Stimulated activated CD8-positive, alpha-beta memory T cell treated with anti-CD3 and anti-CD28 coated beads, Interleukin-4, amount 100 ng/mL, for 24 hours (primary cell): ENCODE data around the gene PDE1A.

Source experiments
- DNase-seq: peaks from one replicate; pipeline ENCODE4 v3.0.0-alpha.2; 2020; ENCODE audit warnings: low read depth

Gene PDE1A

DNA sequence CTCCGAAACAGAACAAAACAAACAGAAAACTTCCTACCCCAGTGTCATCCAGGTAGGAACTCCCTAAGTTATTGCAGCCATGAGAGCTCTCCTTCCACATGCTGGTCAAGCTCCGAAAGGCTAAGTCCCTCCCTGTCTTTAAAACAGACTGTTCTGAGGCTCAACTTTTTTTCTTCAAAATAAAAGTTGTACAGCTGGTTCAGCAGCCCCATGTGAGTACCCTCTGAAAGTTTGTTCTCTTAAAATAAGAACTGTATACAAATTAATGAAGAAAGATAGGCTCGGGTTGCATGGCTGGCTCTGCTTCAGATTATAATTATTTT, at the start of gene PDE1A:
Gene PDE1A, minus strand, starts transcription at position 119 of the 323 bp plus-strand sequence.
- DNase-seq: no peak

DNA sequence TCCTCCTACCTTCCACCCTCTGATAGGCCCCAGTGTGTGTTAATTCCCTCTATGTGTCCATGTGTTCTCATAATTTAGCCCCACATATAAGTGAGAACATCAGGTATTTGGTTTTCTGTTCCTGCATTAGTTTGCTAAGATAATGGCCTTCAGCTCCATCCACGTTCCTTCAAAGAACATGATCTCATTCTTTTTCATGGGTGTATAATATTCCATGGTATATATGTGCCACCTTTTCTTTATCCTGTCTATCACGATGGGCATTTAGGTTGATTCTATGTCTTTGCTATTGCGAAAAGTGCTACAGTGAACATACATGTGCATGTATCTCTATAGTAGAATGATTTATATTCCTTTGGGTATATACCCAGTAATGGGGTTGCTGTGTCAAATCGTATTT, 46.8 kb upstream of the PDE1A start:
- DNase-seq: no peak

DNA sequence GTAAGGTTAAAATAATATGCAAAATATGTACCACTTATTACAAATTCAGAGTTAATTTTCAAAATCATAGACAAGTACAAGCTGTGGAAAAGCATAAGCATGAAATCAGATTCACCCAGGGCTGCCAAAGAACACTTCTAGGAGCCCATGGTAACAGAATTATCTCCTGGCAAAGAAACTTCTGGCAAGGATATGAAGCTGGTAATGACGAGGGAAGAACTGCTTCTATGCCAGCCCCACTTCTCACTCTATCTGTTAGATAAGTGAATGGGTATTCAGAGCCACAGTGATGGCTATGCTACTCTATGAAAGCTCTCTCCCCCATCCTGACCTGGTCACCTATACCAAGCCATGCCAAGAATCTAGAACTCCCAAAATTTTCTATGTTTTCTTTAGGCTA, 36.9 kb upstream of the PDE1A start:
- DNase-seq: no peak

DNA sequence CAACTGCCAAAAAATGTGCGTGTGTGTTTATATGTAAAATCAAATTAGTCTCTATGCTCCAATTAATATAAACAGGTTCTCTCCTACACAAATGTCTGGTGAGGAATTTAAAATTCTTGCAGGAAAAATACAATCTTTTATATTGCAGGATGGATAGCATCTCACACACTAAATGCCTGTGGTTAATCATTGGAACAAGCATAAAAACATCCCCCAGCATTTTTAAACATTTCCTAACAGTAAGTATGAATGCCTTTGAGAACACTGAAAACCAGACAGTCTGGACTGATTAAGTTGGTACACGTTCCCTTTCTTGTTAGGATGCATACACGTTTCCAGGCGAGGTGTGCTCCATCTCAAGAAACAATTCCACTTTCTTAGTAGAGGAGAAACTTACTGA, 29.9 kb upstream of the PDE1A start:
- DNase-seq: no peak

DNA sequence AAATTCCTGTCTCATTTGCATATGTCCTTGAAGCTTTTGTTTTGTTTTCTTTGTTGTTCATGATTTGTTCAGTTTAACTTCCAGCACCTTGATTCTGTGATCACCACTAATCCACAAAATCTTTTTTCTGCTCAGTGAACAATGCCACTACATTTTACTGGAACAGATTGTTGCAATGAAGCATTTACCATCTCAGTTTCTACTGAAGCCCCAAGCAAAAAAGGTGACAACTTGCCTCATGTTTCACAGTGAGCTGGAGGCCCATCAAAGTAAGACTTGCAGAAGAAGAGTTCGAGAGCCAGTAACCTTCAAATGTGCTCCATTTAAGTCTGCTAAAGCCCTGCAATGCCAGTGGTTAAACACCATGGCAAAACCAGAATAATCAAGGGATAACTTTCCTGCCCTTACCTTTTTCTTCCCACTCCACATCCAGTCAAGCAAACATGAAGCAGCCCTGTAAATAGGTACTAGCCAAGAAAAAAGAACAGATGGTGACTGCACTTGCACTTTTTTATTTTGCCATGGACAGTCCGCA, 25.7 kb upstream of the PDE1A start:
- DNase-seq: no peak

DNA sequence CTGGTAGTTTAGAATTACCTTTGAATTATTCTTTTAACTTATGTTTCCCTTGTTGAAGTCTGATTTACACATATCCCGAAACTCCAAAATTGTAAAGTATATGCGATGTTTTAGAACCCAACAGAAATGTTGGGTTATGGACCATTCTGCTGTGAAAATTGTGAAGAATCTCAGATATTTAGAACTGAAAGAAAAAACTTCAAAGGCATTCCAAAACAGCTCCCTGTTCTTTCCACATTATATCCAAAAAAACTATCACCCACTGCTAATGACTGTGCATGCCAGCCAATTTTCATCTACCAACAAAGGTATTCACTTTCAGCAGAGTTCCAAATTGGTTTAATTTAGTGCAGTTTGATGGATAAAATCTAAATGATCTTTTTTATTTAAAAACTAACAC, 21.5 kb upstream of the PDE1A start:
- DNase-seq: no peak

DNA sequence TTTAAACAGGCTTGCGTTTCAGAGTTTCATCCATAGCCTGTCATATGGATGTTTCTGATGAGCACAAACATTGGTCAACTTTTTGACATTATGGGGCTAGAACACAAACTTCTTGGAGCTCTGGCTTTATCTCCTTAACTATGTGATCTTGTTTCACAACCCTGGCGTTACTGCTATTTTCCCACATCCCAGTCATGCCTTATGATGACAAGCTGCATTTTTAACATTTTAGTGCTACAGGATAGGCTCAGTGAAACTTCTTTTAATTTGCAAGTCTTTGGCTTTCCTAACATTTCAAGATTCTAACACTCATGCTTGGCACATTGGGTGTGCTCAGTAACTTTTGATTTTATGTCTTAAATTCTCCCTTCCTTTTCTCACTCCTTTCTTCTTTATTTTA, 21.0 kb upstream of the PDE1A start:
- no peak for DNase-seq

DNA sequence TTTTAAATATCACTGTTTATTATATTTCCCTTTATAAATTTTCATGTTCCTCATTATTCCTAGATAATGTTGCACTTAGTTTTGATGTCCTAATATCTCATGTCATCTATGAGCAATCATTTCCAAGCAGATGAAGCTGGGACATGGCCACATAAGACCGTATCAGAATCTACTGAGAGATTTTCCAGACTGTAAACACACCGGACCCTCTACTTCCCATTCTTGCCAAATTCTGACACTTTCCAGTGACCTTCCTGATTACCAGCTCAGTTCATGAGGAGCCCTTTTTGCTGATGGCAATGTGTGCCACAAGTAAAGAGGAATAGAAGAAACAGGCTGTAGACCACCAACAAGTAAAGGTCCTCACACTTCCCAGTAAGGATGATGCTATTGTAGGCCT, 20.3 kb upstream of the PDE1A start:
- no peak for DNase-seq

DNA sequence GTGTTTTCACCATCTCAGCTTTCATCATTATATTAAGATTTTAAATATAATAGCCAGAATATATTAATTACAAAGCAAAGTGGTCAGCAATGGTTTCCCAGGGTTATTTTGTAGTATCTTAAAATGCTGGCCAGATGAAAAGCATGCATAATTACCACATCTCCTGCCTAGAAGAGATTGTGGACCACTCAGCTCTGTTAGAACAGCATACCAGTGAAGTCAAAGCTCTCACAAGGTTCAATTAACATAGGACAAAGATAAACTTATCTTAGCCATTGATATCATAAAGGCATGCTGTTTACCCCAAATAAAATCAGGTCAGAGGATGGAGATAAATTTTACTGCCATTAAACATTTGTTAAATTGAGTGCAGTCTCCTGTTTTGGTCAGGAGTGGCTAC, 19.3 kb upstream of the PDE1A start:
- DNase-seq: no peak

DNA sequence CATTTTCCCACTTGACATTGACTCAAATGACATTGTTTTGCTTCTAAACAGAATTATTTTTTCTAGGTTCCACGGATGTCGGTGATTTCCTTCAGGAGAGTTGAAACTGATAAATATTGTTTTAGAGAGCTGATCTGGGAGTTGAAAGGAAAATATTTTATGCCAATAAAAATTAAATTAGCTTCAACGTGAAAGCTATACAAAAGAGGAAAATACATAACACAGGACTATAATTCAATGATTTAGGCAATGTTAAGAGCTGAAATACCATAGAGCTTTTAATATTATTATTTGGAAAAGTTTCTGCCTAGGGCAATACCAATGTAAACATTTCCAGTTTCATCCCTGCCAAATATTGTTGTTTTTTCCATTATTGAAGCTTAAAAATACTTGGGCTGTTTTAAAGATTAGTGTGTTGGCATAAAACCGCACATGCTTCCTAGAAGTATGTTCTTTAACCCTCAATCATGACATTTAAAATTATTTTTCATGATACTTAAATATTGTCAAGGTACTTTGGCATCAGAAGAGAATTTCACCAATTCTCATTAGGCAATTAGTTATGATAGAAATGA, 18.6 kb upstream of the PDE1A start:
- DNase-seq: no peak

DNA sequence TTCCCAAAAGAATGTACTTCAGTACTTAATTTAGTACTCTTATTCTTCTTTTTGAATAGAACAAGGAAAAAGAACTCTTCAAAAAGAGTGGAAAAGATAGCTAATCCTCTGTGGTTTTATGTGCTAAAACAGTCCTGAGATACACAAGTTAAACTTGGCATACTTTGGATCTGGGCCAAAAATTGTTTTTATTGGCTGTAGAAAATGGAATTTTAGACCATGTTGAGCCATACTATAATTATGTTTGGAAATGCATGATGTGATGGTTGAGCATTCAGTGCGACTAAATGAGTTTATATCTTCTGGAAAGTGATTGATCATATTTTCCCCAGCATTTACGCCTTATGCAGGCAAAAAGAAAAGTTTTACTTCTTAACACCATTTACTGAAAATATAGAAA, 18.0 kb upstream of the PDE1A start:
- DNase-seq: no peak

DNA sequence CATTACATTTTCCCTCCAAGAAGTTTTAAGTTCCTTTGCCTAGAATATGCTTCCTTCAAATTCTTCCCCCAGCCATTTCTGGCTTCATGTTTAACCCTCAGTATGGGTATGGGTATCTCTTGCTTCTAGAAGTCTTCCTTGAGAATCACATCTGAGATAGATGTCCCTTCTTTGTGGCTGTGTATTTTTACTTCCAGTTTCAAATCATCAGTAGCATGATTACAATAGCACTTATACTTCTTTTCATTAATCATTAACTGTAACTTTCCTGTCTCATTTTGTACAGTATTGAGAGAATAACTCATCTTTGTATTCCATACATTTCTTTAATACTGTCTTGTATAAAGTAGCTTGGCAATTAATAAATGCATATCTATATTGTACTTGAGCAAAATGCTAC, 17.3 kb upstream of the PDE1A start:
- DNase-seq: no peak

DNA sequence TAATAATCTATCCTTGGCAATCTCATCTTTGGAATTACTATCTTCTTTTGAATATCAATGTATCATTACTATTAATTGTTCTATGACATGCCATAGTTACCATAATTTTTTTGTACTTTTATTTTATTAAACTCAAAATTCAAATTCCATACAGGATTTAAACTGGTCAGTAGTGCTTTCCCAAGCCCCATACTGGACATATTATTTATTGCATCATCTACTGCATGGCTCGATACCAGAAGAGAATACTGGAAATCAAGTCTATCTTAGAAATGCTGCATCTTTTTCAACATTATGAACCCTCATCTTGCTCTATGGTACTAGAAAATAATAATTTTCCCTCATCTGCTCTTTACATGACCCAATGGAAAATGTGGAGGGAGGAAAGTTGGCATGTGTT, 9.4 kb upstream of the PDE1A start:
- DNase-seq: no peak

DNA sequence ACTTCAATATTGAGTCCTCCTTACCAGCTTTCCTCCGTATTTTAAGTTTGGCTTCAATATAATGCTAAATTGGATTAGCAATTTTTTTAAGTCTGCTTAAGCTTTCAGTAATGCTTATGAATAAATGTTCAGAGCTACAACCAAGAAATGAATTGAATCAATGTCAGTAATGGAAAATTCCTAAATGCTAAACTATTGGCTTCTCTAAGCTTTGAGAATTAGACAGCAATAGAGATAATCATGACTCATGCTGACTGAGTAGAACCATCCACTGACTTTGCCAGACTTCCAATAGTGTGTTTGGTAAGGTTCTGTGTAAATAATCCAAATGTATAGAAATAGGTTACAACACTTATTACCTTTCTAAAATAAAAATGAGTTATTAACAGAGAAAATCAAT, 8.9 kb upstream of the PDE1A start:
- no peak for DNase-seq

DNA sequence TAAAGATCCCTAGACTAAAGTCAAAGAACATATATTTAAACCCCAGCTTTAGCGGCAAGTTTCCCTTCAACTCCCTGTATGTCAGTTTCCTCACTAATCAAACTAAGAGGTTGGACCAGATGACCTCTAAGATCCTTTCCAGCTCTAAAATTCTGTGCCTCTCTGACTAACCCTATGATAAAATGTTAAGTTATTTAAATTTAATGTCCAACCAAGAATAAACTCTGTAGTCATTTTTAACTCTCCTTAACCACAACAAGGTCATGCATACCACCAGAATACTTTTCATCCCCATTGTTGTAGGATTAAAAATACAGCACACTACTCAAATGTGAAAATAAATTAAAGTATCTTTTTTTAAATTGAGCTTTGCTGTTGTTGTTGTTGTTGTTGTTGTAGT, 5.2 kb upstream of the PDE1A start:
- DNase-seq: no peak

DNA sequence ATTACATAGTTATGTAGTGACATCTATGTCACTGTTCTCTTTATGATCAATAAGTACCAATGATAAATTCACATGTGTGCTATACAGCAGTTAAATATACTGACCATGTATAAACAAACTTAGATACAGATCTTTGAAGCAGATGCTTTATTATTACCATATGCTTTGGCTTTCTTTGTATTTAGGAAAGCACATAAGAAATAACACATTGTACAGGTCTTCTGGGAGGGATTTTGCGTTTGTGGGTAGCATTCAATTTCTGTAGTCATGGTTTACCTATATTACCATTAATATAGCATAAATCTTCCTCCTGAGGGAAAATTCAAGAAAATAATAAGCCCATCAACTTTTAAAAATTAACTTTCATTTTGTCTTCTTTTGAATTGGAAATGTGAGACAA, 1.6 kb upstream of the PDE1A start:
- DNase-seq: no peak

DNA sequence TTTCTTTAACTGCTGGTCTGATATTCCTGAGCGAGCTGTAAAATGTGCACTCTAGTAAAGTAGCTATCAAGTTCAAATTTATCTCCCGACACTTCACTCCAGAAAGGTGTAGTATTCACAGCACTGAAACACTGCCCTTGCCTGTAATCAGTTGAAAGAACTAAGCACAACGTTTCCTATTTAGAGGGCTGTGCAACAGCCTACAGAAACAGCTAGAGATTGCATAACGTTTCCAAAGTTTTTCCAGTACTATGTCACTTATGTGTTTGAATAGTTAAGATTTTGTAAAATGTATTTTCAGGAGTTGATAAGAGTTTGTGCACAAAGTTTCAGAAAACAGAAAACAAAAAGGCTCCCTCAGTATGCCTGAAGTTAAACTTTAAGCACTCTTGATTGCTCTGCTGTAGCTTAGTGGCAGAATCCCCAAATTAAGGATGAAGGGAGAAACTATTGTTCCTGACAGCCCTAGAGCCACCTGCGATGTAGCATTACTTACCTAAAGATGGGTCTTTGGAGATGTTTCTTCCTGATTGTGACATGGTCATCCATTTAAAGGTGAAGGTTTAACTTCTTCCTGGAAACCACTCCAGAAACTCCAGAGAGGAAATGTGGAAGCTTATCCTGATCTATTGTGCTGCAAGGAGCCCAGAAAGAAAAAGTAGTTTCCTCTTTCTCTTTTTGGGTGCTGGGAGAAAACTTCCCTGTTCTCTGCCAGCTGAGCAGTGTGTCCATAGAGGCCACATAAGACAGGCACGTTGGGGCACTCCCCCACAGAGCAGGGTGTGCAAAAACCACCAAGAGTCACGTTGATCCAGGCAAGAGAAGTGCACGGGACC, 536 bp downstream of the PDE1A start:
- no peak for DNase-seq

DNA sequence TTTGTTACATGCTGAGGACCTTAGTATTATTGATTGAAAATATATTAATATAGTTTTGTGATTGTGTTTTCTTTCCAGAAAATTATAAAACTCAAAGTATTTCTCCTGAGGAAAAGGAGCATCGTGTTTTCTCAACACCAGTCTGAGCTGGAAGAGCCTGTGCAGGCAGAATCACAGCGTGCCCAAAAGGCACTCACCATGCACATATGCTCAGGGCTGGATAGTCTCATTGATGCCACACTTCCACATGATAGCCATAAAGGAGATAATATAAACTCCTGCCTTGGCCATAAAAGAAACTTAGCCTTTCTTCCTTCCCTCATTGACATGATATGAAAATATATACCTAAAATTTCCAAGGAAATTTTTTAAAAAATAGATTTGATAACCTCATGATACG, 4.0 kb downstream of the PDE1A start:
- no peak for DNase-seq

DNA sequence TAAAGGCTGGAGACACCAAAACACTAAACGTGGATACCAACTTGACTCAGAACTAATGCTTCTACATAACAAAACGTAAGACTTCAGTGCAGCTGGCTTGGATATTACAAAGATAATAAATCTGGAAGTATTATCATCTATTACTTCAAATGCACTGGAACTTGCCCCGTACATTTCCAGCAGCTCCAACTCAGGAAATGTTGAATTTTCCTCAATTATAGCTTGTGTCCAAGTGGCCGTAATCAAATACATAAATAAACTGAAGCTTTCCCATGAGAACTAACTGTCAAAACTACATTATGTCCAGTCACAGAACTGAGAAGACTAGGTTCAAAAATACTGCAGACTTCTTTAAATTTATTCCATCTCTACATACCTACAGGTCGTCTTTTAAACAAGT, 6.2 kb downstream of the PDE1A start:
- DNase-seq: no peak

DNA sequence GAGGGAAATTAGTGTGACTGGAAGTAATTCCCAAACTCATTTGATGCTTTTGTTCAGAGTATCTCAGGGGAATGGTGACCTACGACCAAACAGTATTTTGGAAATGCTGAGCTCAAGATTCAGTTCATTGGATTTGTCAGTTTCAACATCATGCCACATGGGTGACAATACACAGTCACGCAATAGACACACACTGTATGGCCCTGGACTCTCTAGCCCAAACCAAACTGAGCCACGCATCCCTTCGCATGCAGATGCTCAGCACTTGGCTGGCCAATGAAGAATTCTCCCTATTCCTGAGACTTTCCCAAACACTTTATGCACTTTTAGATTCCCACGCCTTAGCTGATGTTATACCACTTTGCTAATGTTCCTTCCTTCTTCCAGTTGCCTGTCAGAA, 10.0 kb downstream of the PDE1A start:
- DNase-seq: no peak

DNA sequence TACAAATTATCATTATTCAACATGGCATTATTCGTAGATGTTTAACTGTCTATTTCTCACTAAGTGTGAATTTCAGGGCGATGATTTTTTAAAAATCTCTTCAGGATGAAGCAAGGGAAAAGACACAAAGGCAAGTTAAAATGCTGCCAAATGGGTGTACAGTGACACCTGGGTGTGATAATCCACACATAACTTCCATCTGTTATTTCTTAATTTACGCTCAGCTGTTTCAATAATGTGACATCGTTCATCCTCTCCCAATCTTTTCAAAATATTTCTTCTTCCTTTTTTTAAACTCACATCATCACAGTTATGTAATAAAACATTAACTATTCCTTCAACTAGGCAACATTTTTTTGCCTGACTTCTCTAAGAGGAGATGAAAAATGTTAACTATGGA, 10.6 kb downstream of the PDE1A start:
- no peak for DNase-seq

DNA sequence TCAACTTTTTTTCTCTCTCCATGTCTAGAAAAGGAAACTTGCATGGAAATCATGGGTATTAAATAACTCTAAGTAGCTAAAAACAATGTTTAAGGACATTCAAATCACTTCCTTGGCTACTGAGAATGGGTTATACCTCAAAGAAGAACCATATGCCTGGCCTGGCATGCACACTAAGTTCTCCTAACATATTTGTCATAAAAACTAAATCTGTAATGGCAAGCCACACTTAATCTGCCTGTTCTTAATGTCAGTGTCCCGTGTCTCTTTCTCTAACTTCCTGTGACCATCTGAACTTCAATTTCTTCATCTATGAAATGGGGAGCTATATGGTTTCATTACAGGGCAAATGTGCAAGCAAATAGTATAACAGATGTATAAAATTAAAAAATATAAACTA, 11.1 kb downstream of the PDE1A start:
- no peak for DNase-seq

DNA sequence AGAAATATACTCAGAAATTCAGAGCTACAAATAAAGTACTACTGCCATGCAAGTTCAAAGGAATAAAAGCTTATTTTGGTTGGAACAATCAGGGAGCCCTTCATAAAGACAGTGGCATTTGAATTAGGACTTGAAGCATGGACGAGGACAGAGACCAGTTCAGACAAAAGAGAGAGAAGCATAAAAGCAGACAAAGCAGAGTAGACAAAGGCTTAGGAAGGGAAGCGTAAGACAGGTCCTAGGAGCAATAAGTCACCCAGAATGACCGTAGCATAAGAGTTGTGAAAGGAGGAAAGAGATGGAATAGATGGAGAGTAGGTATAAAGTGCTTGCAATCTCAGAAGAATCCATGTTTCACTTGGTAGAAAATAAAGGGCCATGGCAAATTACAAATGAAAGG, 14.0 kb downstream of the PDE1A start:
- no peak for DNase-seq

DNA sequence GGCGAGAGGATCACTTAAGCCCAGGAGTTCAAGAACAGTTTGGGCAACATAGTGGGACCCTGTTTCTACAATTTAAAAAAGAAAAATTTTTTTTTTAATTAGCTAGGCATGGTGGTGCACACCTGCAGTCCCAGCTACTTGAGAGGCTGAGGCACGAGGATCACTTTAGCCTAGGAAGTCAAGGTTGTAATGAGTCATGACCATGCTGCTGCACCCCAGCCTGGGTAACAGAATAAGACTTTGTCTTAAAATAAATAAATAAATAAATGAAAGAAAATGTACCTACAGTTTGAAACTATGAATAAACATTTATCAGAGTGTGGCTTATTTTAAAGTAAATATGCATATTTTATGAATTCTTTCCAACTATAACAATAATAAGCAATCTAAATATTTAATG, 16.7 kb downstream of the PDE1A start:
- no peak for DNase-seq
